Spleen (tissue), 7 donors: ENCODE results near the gene TMEM30A.

ENCODE experiments used
- CTCF ChIP-seq, 11 experiments: fragments of 200-600 bp in 7 of 11; fragments of 450-650 bp in 4 of 11; sonication (generic) in 4 of 11; IDR thresholded peaks in 8 of 11; conservative IDR thresholded peaks in 3 of 11; 1 replicate in 7 of 11; 2 replicates in 4 of 11; pipeline versions ENCODE4 v1.4.0 to v1.8.0; 2016 to 2021; ENCODE audit warnings: antibody characterized with exemption in 11 of 11, inconsistent platforms in 4 of 11, mild to moderate bottlenecking in 1 of 11
- POLR2A ChIP-seq, 3 donors: fragments of 450-650 bp; IDR thresholded peaks; one replicate each; pipeline ENCODE4 v1.5.1; 2017; ENCODE audit warnings: antibody characterized with exemption in 3 of 3, mild to moderate bottlenecking in 1 of 3
- POLR2AphosphoS5 ChIP-seq, 3 donors: sonication (generic); formaldehyde crosslinking; IDR thresholded peaks; one replicate each; pipeline ENCODE4 v1.5.1; 2017; ENCODE audit warnings: antibody characterized with exemption in 3 of 3
- donor health status: DM: no; HTN: no; CAD: no; lungs with moderate emphysema.
- donor health status: DM: no; HTN: no; CAD: no.
- donor health status: DM: no; HTN: no; CAD: no.

GRCh38 chr6:75268988-75269354 is 15.6 kb downstream of the TMEM30A start:
- no peak for TF ChIP-seq CTCF (IDR thresholded peaks at IDR 0.05 in 8 of 11, conservative IDR thresholded peaks at IDR 0.05 in 3 of 11)
- no peak for TF ChIP-seq POLR2AphosphoS5 (IDR thresholded peaks at IDR 0.05)
- TF ChIP-seq POLR2A (IDR thresholded peaks at IDR 0.05): no peak
